Stimulated activated CD4-positive, alpha-beta T cell treated with anti-CD3 and anti-CD28 coated beads, Interleukin-1b, Interleukin-23, amount 100 ng/mL, for 1 hour (primary cell): ENCODE data around the gene GPR35.

ENCODE experiments used
- DNase-seq, 2 donors: peaks; one replicate each; pipeline ENCODE4 v3.0.0-alpha.2; 2020; ENCODE audit warnings: low read depth in 2 of 2

Gene GPR35

GRCh38 chr2:240589375-240589774 lies 35.9 kb upstream of the GPR35 start:
- no peak for DNase-seq

- DNase-seq = no peak
Measured at GRCh38 chr2:240589850-240590525, 35.3 kb upstream of the GPR35 start.

- no peak for DNase-seq
Measured at GRCh38 chr2:240590681-240591111, 34.6 kb upstream of the GPR35 start.

GRCh38 chr2:240591226-240591625 lies 34.1 kb upstream of the GPR35 start:
- no peak for DNase-seq

- no peak for DNase-seq
Measured at GRCh38 chr2:240591784-240592183, 33.5 kb upstream of the GPR35 start.

- no peak for DNase-seq
Measured at GRCh38 chr2:240593026-240593702, 32.1 kb upstream of the GPR35 start.

- no peak for DNase-seq
Measured at GRCh38 chr2:240593703-240594451, 31.4 kb upstream of the GPR35 start.

- no peak for DNase-seq
Measured at GRCh38 chr2:240594511-240595380, 30.5 kb upstream of the GPR35 start.

GRCh38 chr2:240595381-240596079 lies 29.8 kb upstream of the GPR35 start:
- DNase-seq = no peak

GRCh38 chr2:240596080-240596460 lies 29.2 kb upstream of the GPR35 start:
- no peak for DNase-seq

- DNase-seq = no peak
Measured at GRCh38 chr2:240596491-240596931, 28.8 kb upstream of the GPR35 start.

GRCh38 chr2:240597054-240597418 lies 28.2 kb upstream of the GPR35 start:
- no peak for DNase-seq

- DNase-seq = no peak
Measured at GRCh38 chr2:240597419-240598181, 27.7 kb upstream of the GPR35 start.

GRCh38 chr2:240598311-240598911 lies 26.9 kb upstream of the GPR35 start:
- DNase-seq = no peak

- DNase-seq = no peak
Measured at GRCh38 chr2:240599141-240599583, 26.1 kb upstream of the GPR35 start.

- DNase-seq = no peak
Measured at GRCh38 chr2:240600451-240600961, 24.8 kb upstream of the GPR35 start.

GRCh38 chr2:240601061-240601830 lies 24.0 kb upstream of the GPR35 start:
- no peak for DNase-seq

- DNase-seq = no peak
Measured at GRCh38 chr2:240601831-240602160, 23.5 kb upstream of the GPR35 start.
